ENCODE results near the gene OCSTAMP. TPM values are rescaled to one million over a fixed set of nuclear protein-coding genes. Genes with fewer than 3 reads are reported as not detected.

OCSTAMP gene
- total RNA-seq, 1 donor from 2014 or later: not detected

DNA sequence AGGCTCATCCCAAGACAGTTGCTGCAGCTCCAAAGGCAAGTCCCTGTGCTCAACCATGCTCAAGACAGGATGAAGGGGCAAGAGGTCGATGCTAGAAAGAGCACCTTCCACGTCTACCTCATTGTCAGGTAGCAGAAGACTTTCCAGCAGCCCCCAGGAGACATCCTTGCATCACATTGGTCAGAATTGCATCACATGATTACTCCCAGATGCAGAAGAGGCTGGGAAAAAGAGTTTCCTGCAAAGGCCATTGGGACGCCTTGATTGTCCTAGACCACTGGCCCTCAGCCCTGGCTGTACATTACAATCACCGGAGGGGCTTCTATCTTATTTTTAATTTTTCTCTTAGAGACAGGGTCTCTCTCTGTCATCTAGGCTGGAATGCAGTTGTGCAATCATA is 19.8 kb downstream of the OCSTAMP start:
- no peaks in the 10 kb centered on the region for H3K9me3 ChIP-seq (ENCODE audit: low read depth)
- DNase-seq (ENCODE audit: low spot score): no peak
- H3K9ac ChIP-seq: no peak overlapping the region
- Mint-ChIP-seq H3K9me3 (no peaks in the 10 kb centered on the region), H3K36me3 (no peaks in the 10 kb centered on the region), H3K27ac (no peak overlapping the region), H3K4me3 (no peak overlapping the region), H3K4me1 (peaks cover 5% of the 10 kb centered on the region), H3K27me3 (ENCODE audit: insufficient read depth, low read depth) (peaks cover 10% of the 10 kb centered on the region)
- TF ChIP-seq EZH2 (IDR thresholded peaks at IDR 0.05) (no peak), EZH2phosphoT487 (IDR thresholded peaks at IDR 0.05) (no peak)
- no peaks in the 10 kb centered on the region for H3K79me2 ChIP-seq (ENCODE audit: low read depth)
- no peak overlapping the region for H2AFZ ChIP-seq (replicated peaks)
- H4K20me1 ChIP-seq (ENCODE audit: low read depth): no peaks in the 10 kb centered on the region
- H3K27me3 ChIP-seq: peaks cover 12% of the 10 kb centered on the region
- H3K36me3 ChIP-seq: no peaks in the 10 kb centered on the region
- no peaks in the 10 kb centered on the region for H3K4me1 ChIP-seq
- H3K4me3 ChIP-seq: no peak overlapping the region
- no peak overlapping the region for H3K4me2 ChIP-seq
- H3F3A ChIP-seq (ENCODE audit: low read depth): no peaks in the 10 kb centered on the region
- H3K27ac ChIP-seq: no peak overlapping the region

DNA sequence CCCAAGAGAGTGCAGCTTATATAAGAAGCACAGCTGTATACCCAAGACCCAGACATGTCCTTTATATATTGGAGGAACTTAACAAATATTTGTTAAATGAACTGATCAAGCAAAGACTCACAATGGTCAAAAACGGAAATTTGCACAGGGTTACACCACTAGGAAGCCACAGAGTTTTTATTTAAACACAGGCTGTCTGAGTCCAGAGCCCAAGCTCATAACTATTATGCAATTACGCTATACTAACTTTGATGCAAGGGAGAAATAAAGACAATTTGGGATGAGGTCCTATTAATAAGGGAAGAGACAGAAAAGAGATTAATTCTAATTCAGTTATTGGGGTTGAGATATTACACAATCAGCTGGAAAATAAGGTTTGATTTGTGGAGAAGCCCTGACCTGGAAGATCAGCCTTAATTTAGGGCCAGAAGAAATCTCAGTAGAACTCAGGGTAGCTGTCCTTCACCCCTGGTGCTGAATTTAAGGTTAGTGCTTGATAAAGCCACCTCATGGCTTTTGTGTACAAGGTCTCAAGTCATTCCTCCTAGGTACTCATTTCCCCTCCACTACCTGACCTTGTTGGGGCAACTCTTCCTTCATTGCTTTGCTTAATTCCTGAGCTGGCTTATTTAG is 26.6 kb downstream of the OCSTAMP start:
- peaks cover 18% of the 10 kb centered on the region for H3K27me3 ChIP-seq
- DNase-seq (ENCODE audit: low spot score): peak; percentile 62
- H3K9me3 Mint-ChIP-seq: no peaks in the 10 kb centered on the region
- no peak overlapping the region for H3K4me3 ChIP-seq
- no peaks in the 10 kb centered on the region for H3K79me2 ChIP-seq (ENCODE audit: low read depth)
- H3F3A ChIP-seq (ENCODE audit: low read depth): no peaks in the 10 kb centered on the region
- no peaks in the 10 kb centered on the region for H3K36me3 Mint-ChIP-seq
- no peak overlapping the region for H3K27ac ChIP-seq
- no peak overlapping the region for H3K4me2 ChIP-seq
- H3K9ac ChIP-seq: no peak overlapping the region
- peaks cover 7% of the 10 kb centered on the region for H3K27me3 Mint-ChIP-seq (ENCODE audit: insufficient read depth, low read depth)
- no peaks in the 10 kb centered on the region for H4K20me1 ChIP-seq (ENCODE audit: low read depth)
- H3K4me3 Mint-ChIP-seq: no peak overlapping the region
- H2AFZ ChIP-seq (replicated peaks): no peak overlapping the region
- H3K27ac Mint-ChIP-seq: no peak overlapping the region
- no peaks in the 10 kb centered on the region for H3K36me3 ChIP-seq
- H3K9me3 ChIP-seq (ENCODE audit: low read depth): no peaks in the 10 kb centered on the region
- no peaks in the 10 kb centered on the region for H3K4me1 ChIP-seq
- TF ChIP-seq EZH2phosphoT487 (IDR thresholded peaks at IDR 0.05): no peak
- no peak for TF ChIP-seq EZH2 (IDR thresholded peaks at IDR 0.05)
- TF ChIP-seq, protein P1, sequence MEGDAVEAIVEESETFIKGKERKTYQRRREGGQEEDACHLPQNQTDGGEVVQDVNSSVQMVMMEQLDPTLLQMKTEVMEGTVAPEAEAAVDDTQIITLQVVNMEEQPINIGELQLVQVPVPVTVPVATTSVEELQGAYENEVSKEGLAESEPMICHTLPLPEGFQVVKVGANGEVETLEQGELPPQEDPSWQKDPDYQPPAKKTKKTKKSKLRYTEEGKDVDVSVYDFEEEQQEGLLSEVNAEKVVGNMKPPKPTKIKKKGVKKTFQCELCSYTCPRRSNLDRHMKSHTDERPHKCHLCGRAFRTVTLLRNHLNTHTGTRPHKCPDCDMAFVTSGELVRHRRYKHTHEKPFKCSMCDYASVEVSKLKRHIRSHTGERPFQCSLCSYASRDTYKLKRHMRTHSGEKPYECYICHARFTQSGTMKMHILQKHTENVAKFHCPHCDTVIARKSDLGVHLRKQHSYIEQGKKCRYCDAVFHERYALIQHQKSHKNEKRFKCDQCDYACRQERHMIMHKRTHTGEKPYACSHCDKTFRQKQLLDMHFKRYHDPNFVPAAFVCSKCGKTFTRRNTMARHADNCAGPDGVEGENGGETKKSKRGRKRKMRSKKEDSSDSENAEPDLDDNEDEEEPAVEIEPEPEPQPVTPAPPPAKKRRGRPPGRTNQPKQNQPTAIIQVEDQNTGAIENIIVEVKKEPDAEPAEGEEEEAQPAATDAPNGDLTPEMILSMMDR (IDR thresholded peaks at IDR 0.05): no peak
- H3K4me1 Mint-ChIP-seq: peaks cover 3% of the 10 kb centered on the region

DNA sequence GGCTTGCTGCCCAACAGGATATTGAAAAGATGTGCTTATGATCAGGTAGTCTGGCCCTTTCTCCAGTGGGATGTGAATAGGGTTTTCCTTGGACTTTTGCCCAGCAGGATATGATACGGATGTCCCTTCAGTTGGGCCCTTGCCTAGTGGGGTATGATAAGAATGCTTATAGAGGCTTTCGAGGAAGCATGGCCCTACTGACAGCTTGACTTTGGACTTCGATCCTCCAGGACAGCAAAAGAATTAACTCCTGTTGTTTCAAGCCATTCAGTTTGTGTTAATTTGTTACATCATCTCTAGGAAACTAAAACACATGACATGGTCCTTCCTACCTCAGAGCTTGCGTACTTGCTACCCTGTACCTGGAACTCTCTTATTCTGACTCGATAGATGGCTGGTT is 27.3 kb downstream of the OCSTAMP start:
- Histone ChIP-seq H3K4me1 (no peaks in the 10 kb centered on the region), H3K9me3 (ENCODE audit: low read depth) (no peaks in the 10 kb centered on the region), H4K20me1 (ENCODE audit: low read depth) (no peaks in the 10 kb centered on the region), H2AFZ (replicated peaks) (no peak overlapping the region), H3K27me3 (peaks cover 16% of the 10 kb centered on the region), H3K4me2 (no peak overlapping the region), H3K79me2 (ENCODE audit: low read depth) (no peaks in the 10 kb centered on the region), H3K27ac (no peak overlapping the region), H3K36me3 (no peaks in the 10 kb centered on the region), H3K9ac (no peak overlapping the region), H3K4me3 (no peak overlapping the region), H3F3A (ENCODE audit: low read depth) (no peaks in the 10 kb centered on the region)
- Mint-ChIP-seq H3K4me3 (no peak overlapping the region), H3K9me3 (no peaks in the 10 kb centered on the region), H3K27ac (no peak overlapping the region), H3K27me3 (ENCODE audit: insufficient read depth, low read depth) (peaks cover 7% of the 10 kb centered on the region), H3K36me3 (no peaks in the 10 kb centered on the region), H3K4me1 (peaks cover 3% of the 10 kb centered on the region)
- TF ChIP-seq EZH2phosphoT487 (IDR thresholded peaks at IDR 0.05): no peak
- TF ChIP-seq, protein P1 (IDR thresholded peaks at IDR 0.05): no peak
- TF ChIP-seq EZH2 (IDR thresholded peaks at IDR 0.05): no peak
- DNase-seq (ENCODE audit: low spot score): no peak

DNA sequence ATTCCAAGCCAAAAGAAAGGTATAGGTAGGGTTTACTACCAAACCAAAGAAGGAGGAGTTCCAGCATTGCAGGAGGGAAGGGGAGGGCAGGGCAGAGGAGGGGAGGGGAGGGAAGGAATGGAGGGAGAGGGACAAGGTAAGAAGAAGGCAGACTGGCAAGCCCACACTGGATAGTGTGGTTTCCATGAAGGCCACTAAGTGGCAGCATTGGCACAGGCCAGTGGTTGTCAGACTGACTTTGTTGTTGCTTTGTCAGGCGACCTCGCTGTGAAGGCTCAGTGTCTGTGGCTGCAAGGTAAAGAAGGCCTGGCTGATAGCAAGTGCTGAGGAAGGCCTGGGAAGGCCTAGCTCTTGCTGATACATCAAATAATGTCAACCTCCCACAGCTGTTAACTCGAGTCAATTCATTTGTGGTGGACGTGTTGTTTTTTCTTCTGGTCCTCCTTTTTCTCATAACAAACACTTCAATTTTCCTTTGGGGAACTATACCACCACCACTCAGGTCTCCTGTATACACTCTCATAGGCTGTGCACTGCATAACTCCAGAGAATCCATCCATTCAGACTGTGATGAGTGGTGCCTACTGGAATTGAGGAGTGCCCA is 29.4 kb downstream of the OCSTAMP start:
- Mint-ChIP-seq H3K27ac (no peak overlapping the region), H3K27me3 (ENCODE audit: insufficient read depth, low read depth) (peaks cover 3% of the 10 kb centered on the region), H3K4me1 (peaks cover 3% of the 10 kb centered on the region), H3K4me3 (no peak overlapping the region), H3K36me3 (no peaks in the 10 kb centered on the region), H3K9me3 (peaks cover 4% of the 10 kb centered on the region)
- peak; percentile 83 for DNase-seq (ENCODE audit: low spot score)
- Histone ChIP-seq H3K9ac (no peak overlapping the region), H3K4me1 (no peaks in the 10 kb centered on the region), H3K36me3 (no peaks in the 10 kb centered on the region), H4K20me1 (ENCODE audit: low read depth) (no peaks in the 10 kb centered on the region), H3K4me2 (no peak overlapping the region), H3K4me3 (no peak overlapping the region), H3K79me2 (ENCODE audit: low read depth) (no peaks in the 10 kb centered on the region), H3K27me3 (peaks cover 24% of the 10 kb centered on the region), H3K27ac (no peak overlapping the region), H3K9me3 (ENCODE audit: low read depth) (no peaks in the 10 kb centered on the region), H2AFZ (replicated peaks) (no peak overlapping the region), H3F3A (ENCODE audit: low read depth) (no peaks in the 10 kb centered on the region)
- TF ChIP-seq, protein P1 (IDR thresholded peaks at IDR 0.05): peak; percentile 75
- TF ChIP-seq EZH2phosphoT487 (IDR thresholded peaks at IDR 0.05): no peak
- no peak for TF ChIP-seq EZH2 (IDR thresholded peaks at IDR 0.05)
